ENCODE results near the gene MAP3K7CL.
"Not testable (repeated sequence)": the region's sequence is repeated elsewhere in the genome, so short reads cannot be mapped to it uniquely, and the experiment has no call there.

Gene MAP3K7CL

GRCh38 chr21:29163341-29164115 lies 33.1 kb downstream of the MAP3K7CL start:
- H3K4me3 ChIP-seq, result no peak overlapping the region
- H3K27ac ChIP-seq, result peak overlapping the region in 13 of 21 experiments; percentile 5 to 81 (median 52)

GRCh38 chr21:29164323-29164942 lies 34.0 kb downstream of the MAP3K7CL start:
- Histone ChIP-seq H3K27ac (peak overlapping the region in 3 of 21 experiments; percentile 15 to 81 (median 19)), H3K4me3 (no peak overlapping the region)

GRCh38 chr21:29166323-29166722 lies 35.9 kb downstream of the MAP3K7CL start:
- H3K27ac ChIP-seq, result no peak overlapping the region

GRCh38 chr21:29166853-29167252 lies 36.4 kb downstream of the MAP3K7CL start:
- Histone ChIP-seq H3K4me3 (no peak overlapping the region), H3K27ac (no peak overlapping the region)

More at GRCh38 chr21:29166323-29166722, 35.9 kb downstream of the MAP3K7CL start:
- no peak overlapping the region for H3K4me3 ChIP-seq

- not testable (repeated sequence) for H3K4me3 ChIP-seq, H3K27ac ChIP-seq
These were observed 37.0 kb downstream of the MAP3K7CL start for GRCh38 chr21:29167481-29167880.

GRCh38 chr21:29168891-29169315 lies 38.5 kb downstream of the MAP3K7CL start:
- H3K4me3 ChIP-seq, result no peak overlapping the region
- peak overlapping the region in 1 of 21 experiments; percentile 33 for H3K27ac ChIP-seq

- no peak overlapping the region for H3K4me3 ChIP-seq
- peak overlapping the region in 2 of 21 experiments; percentile 1 to 20 for H3K27ac ChIP-seq
These were observed 40.5 kb downstream of the MAP3K7CL start for GRCh38 chr21:29170944-29171343.

- H3K4me3 ChIP-seq, result no peak overlapping the region
- no peak overlapping the region for H3K27ac ChIP-seq
These were observed 41.8 kb downstream of the MAP3K7CL start for GRCh38 chr21:29172282-29172681.

GRCh38 chr21:29174607-29175013 lies 44.2 kb downstream of the MAP3K7CL start:
- no peak overlapping the region for H3K4me3 ChIP-seq
- H3K27ac ChIP-seq, result peak overlapping the region in 9 of 21 experiments; percentile 27 to 73 (median 45)

- peak overlapping the region in 5 of 21 experiments; percentile 37 to 73 (median 61) for H3K27ac ChIP-seq
- H3K4me3 ChIP-seq, result no peak overlapping the region
These were observed 45.1 kb downstream of the MAP3K7CL start for GRCh38 chr21:29175408-29176134.

GRCh38 chr21:29176471-29177120 lies 46.2 kb downstream of the MAP3K7CL start:
- no peak overlapping the region for H3K4me3 ChIP-seq
- H3K27ac ChIP-seq, result peak overlapping the region in 3 of 21 experiments; percentile 31 to 73 (median 36)

GRCh38 chr21:29177800-29178199 lies 47.4 kb downstream of the MAP3K7CL start:
- Histone ChIP-seq H3K4me3 (no peak overlapping the region), H3K27ac (no peak overlapping the region)

GRCh38 chr21:29178926-29179325 lies 48.5 kb downstream of the MAP3K7CL start:
- Histone ChIP-seq H3K4me3 (no peak overlapping the region), H3K27ac (no peak overlapping the region)

GRCh38 chr21:29179503-29179902 lies 49.1 kb downstream of the MAP3K7CL start:
- Histone ChIP-seq H3K27ac (no peak overlapping the region), H3K4me3 (no peak overlapping the region)

GRCh38 chr21:29181799-29182470 lies 51.5 kb downstream of the MAP3K7CL start:
- H3K4me3 ChIP-seq, result peak overlapping the region in 5 of 7 experiments; percentile 0 to 19 (median 10)
- H3K27ac ChIP-seq, result peak overlapping the region in 20 of 21 experiments; percentile 41 to 93 (median 82)

- H3K27ac ChIP-seq, result peak overlapping the region in 18 of 21 experiments; percentile 51 to 93 (median 83)
- no peak overlapping the region for H3K4me3 ChIP-seq
These were observed 52.2 kb downstream of the MAP3K7CL start for GRCh38 chr21:29182691-29183092.

- Histone ChIP-seq H3K4me3 (no peak overlapping the region), H3K27ac (peak overlapping the region in 8 of 21 experiments; percentile 5 to 91 (median 82))
These were observed 53.6 kb downstream of the MAP3K7CL start for GRCh38 chr21:29184037-29184436.

- H3K4me3 ChIP-seq, result no peak overlapping the region
- H3K27ac ChIP-seq, result no peak overlapping the region
These were observed 54.7 kb downstream of the MAP3K7CL start for GRCh38 chr21:29185172-29185571.

- Histone ChIP-seq H3K27ac (no peak overlapping the region), H3K4me3 (no peak overlapping the region)
These were observed 55.2 kb downstream of the MAP3K7CL start for GRCh38 chr21:29185633-29186032.
